Right atrium auricular region (tissue), 2 donors: ENCODE measurements around the gene TCIRG1. TPM values are rescaled to one million over a fixed set of nuclear protein-coding genes. Genes with fewer than 3 reads are reported as not detected.

ENCODE experiments used
- DNase-seq: peaks from one replicate; pipeline ENCODE4 v3.0.0-alpha.2; 2019; ENCODE audit warnings: low spot score
- H3K27ac ChIP-seq, 2 donors: fragments of 200-600 bp; sonication (generic); 1 replicate in 1 of 2; 2 replicates in 1 of 2; pipeline ENCODE4 v1.5.1; 2016 to 2019
- H3K27me3 ChIP-seq, 2 donors: fragments of 200-600 bp; sonication (generic); one replicate each; pipeline versions ENCODE4 v1.5.1 to v1.6.0; 2017 to 2019
- H3K36me3 ChIP-seq: fragments of 200-600 bp; sonication (generic); one replicate; pipeline ENCODE4 v1.5.1; 2016
- H3K4me1 ChIP-seq, 2 donors: fragments of 200-600 bp; sonication (generic); one replicate each; pipeline versions ENCODE4 v1.5.1 to v1.6.0; 2017 to 2019
- H3K4me3 ChIP-seq, 2 donors: fragments of 200-600 bp; sonication (generic); 1 replicate in 1 of 2; 2 replicates in 1 of 2; pipeline ENCODE4 v1.5.1; 2017 to 2019; ENCODE audit warnings: mild to moderate bottlenecking in 1 of 2, moderate library complexity in 1 of 2
- H3K9me3 ChIP-seq, 2 donors: fragments of 200-600 bp; sonication (generic); one replicate each; pipeline ENCODE4 v1.5.1; 2019
- CTCF ChIP-seq, 2 donors: fragments of 200-600 bp; sonication (generic); IDR thresholded peaks; one replicate each; pipeline ENCODE4 v1.5.1; 2019; ENCODE audit warnings: antibody characterized with exemption in 2 of 2
- total RNA-seq, 2 donors: library from RNA; depleted of rRNA; stranded (reverse); fragments of >200 nt; gene quantifications; one replicate each; pipeline ENCODE4 v1.1.0, GENCODE V29; 2016

The TCIRG1 gene
- total RNA-seq, 2 donors from 2014 or later = 19.2 to 50.7 TPM

DNA sequence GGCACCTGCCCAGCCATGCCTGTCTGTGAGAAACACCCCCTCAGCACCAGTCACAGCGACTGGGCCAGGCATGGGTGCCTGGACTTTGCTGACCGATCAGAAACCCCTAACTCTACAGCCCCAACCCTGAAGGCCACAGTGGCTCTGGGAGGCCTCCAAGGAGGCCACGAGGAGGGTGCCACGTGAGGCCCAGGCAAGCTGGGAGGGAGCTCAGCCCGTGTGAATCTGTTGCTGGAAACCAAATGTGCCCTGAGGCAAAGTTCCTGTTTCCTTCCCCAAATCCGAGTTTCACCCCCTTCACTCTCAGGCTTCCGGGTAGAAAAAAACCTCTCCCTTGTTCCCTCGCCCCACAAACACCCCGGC lies 36.3 kb upstream of the TCIRG1 start:
- H3K36me3 ChIP-seq = no peaks in the 10 kb centered on the region
- H3K9me3 ChIP-seq = no peaks in the 10 kb centered on the region
- no peaks in the 10 kb centered on the region for H3K27me3 ChIP-seq
- H3K4me3 ChIP-seq = peak overlapping the region in 1 of 2 donors; percentile 73
- no peak overlapping the region for H3K27ac ChIP-seq
- no peak for TF ChIP-seq CTCF (IDR thresholded peaks at IDR 0.05)
- peaks cover 0 to 12% of the 10 kb centered on the region in 2 donors for H3K4me1 ChIP-seq
- DNase-seq = no peak

DNA sequence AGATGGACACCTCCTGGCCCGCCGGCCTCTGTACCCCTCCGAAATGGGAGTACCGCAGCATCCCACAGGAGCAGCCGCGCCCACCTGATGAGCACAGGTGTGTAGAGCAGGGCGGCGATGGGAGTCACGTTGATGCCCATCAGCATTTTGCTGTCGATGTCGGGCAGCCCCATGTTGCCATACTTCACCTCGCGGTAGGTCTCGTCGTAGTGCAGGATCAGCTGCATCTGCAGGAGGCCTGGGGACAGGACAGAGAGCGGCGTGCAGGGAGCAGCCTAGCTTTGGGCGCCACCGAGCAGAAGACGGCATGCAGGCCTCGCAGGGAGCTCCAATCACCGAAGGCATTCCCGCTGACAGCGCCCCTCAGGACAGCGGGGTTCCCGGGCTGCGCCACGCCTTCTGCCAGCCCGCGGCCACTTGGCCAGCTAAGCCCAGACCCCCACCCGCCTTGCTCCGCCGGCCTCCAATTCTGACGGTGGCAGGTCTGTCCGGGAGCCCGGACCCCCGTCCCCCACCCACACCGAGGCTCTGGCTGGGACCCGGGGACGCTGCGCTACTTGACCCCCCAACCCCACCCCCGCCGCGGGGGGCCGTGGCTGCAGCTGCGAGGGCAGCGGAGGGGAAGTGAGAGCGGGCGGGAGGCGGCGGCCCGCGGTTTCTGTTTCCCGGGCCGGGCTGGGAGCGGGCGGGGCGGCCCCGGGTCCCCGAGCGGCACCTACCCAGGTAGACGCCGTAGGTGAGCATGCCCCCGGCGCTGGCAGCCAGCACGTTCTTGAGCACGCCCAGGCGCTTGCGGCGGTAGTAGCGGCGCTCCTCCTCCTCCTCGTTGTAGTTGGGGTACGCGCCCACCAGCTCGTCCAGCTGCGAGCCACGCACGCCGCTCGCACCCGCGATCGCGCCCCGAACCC lies 35.6 kb upstream of the TCIRG1 start:
- no peaks in the 10 kb centered on the region for H3K9me3 ChIP-seq
- no peaks in the 10 kb centered on the region for H3K36me3 ChIP-seq
- H3K27ac ChIP-seq = peak overlapping the region; percentile 64
- TF ChIP-seq CTCF (IDR thresholded peaks at IDR 0.05) = no peak
- no peaks in the 10 kb centered on the region for H3K27me3 ChIP-seq
- DNase-seq = no peak
- peaks cover 0 to 12% of the 10 kb centered on the region in 2 donors for H3K4me1 ChIP-seq
- H3K4me3 ChIP-seq = peak overlapping the region; percentile 64 to 73

DNA sequence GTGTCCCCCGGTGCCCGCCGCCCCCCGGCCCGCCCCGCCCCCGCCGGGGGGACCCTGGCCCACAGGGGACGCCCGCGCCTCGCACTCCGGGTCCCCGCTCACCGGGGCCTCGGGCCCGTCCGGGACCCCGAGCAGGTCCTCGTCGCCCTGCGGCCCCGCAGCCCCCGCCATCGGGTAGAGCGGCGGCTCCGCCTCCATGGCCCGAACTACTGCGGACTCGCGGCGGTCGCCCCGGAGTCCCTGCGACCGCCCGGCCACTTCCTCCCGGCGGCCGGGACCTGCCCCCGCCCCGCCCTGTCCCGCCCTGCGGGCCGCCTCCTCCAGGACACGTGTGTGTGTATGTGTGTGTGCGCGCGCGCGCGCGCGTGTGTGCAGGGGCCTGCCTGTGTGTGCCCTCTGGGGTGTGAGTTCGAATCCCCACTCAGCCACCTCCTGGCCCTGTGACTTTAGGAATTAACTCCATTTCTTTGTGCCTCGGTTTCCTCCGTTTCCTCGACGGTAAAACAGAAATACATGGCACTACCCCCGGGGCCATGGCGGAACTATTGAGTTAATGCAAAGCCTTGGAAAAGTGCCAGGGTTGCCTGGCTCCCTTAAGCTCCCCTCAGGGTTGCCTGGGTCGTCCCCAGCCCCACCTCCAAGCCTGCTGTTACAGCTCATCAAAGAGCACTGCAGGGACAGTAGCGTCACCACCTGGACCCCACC lies 34.8 kb upstream of the TCIRG1 start, which contains the start of gene UNC93B1:
Gene UNC93B1, minus strand, starts transcription at position 252 of the 705 bp plus-strand sequence. Its CDS starts 54 bp downstream, at position 198.
- Histone ChIP-seq H3K4me1 (peaks cover 0 to 17% of the 10 kb centered on the region in 2 donors), H3K4me3 (peak within 1 kb of the TSS; percentile 64 to 73), H3K9me3 (no peaks in the 10 kb centered on the region), H3K36me3 (no peaks in the 10 kb centered on the region), H3K27me3 (no peaks in the 10 kb centered on the region), H3K27ac (peak within 1 kb of the TSS; percentile 64)
- DNase-seq = peak; percentile 89
- no peak for TF ChIP-seq CTCF (IDR thresholded peaks at IDR 0.05)

DNA sequence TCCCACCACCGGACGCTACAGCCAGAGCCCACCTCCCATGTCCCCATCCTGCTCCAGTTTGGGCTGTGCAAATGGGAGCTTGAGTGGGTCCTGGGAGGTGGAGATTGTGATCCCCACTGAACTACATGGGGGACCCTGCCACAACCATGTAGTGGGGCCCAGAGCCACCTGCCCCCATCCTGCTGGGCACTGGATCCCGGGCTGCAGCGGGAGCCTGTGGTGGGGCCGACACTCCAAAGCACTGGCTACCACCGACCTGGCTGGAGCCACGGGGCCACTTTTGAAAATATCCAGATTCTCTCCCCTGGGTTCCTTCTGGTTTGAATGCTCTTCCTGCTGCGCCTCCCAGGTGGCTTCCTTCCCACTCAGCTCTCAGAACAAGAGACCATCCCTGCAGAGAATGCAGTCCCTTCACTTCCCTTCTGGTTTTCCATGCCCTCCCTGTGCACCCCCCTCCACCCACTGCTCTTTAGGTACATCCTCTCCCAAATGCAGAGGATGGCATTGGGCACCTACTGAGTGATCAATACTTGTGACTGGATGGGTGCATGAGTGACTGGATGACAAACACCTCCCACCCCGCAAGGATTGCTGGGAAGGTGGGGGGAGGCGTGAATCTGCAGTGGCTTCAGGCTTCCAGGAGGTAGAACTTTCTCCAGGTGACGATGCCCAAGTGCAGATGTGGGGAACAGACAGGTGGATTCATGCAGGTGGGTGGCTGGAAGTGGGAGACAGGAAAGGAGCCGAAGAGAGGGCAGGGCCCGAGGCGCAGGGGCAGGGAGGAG lies 34.1 kb upstream of the TCIRG1 start:
- Histone ChIP-seq H3K27ac (no peak overlapping the region), H3K9me3 (no peaks in the 10 kb centered on the region), H3K36me3 (no peaks in the 10 kb centered on the region), H3K4me1 (peaks cover 0 to 24% of the 10 kb centered on the region in 2 donors), H3K27me3 (no peaks in the 10 kb centered on the region), H3K4me3 (peak overlapping the region in 1 of 2 donors; percentile 73)
- no peak for DNase-seq
- TF ChIP-seq CTCF (IDR thresholded peaks at IDR 0.05) = no peak

GRCh38 chr11:68006606-68007166 lies 32.1 kb upstream of the TCIRG1 start:
- Histone ChIP-seq H3K4me3 (no peak overlapping the region), H3K9me3 (no peaks in the 10 kb centered on the region), H3K4me1 (peaks cover 0 to 43% of the 10 kb centered on the region in 2 donors), H3K36me3 (no peaks in the 10 kb centered on the region), H3K27ac (no peak overlapping the region), H3K27me3 (no peaks in the 10 kb centered on the region)
- no peak for TF ChIP-seq CTCF (IDR thresholded peaks at IDR 0.05)
- no peak for DNase-seq
